Measurements from ENCODE around the gene SEMA4D. TPM values are rescaled to one million over a fixed set of nuclear protein-coding genes. Genes with fewer than 3 reads are reported as not detected.

SEMA4D gene
- total and polyA plus RNA-seq, 2 donors from 2014 or later: 18.9 to 147 TPM

DNA sequence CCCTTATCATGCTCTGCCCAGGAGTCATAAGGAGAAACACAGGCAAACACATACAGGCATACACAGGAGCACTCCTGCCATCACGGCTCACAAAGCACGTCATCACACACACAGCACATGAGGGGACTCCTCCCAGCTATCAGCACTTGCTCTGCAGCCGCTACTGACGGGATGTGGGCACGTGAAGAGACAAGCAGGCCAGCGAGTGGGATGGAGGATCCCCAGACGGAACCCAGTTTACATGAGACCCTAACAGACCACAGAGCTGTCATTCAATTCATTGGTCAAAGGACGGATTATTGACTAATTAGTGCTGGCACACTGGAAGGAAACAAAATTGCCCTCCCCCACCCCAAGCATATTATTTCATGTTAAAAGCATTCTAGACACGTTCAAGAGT is 53.6 kb downstream of the SEMA4D start:
- H3K36me3 ChIP-seq (ENCODE audit: control insufficient read depth in 2 of 3, insufficient read depth in 3 of 3, low read length in 3 of 3): no peaks in the 10 kb centered on the region

DNA sequence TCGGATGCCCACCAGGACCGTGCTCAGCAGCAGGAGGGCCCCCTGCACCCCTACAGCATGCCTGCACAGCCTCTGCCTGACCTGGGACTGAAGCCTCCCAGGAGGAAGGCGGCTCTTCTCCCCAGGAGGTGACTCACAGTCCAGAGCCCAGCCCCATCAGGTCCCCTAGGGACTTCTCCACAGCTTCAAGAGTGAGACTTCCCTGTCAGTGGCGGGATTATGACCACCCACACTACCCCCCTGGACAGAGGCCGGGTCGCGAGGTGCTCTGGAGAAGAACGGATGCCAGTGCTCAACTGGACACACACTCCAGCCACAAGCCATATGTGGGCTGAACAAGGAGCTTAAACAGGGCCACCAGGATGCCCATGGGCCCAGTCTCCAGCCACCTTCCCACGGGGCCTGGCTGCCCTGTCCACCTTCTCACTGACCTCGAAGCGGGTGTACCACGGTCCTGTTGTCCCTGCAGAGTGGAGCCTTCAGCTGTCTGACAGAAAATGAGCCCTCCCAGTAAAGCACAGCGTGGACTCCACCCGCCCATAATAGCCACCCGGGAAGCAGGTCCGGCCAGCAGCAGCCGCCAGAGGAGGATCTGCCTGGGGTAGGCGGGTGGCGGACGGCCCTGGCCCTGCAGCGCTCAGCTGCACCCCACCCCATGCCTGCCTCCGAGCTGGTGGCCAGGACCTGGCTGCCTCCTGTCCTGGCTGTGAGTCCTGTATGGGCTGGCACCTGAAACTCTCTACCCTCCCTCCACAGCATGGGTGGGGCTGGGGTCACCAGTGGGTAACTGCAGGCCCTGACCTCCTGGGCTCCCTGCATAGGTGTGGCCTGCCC is 54.7 kb downstream of the SEMA4D start:
- no peak overlapping the region for H3K27ac ChIP-seq (ENCODE audit: low read depth in 2 of 2, low read length in 2 of 2)

More for the DNA sequence above, 53.6 kb downstream of the SEMA4D start:
- Histone ChIP-seq H3K9ac (ENCODE audit: low read length in 3 of 3) (no peak overlapping the region), H3K27me3 (ENCODE audit: control insufficient read depth, insufficient read depth, low read length) (no peaks in the 10 kb centered on the region), H3K27ac (ENCODE audit: low read depth in 2 of 2, low read length in 2 of 2) (no peak overlapping the region), H3K9me3 (ENCODE audit: control insufficient read depth in 2 of 3, insufficient read depth in 1 of 3, low read length in 3 of 3) (no peaks in the 10 kb centered on the region), H3K4me1 (ENCODE audit: control insufficient read depth in 2 of 3, insufficient read depth in 2 of 3, low read depth in 1 of 3, low read length in 3 of 3) (peaks cover 0 to 34% (median 26%) of the 10 kb centered on the region in 3 donors), H3K4me3 (ENCODE audit: low read length in 3 of 3) (no peak overlapping the region)
- FAIRE-seq: no peak
- TF ChIP-seq, protein P1, sequence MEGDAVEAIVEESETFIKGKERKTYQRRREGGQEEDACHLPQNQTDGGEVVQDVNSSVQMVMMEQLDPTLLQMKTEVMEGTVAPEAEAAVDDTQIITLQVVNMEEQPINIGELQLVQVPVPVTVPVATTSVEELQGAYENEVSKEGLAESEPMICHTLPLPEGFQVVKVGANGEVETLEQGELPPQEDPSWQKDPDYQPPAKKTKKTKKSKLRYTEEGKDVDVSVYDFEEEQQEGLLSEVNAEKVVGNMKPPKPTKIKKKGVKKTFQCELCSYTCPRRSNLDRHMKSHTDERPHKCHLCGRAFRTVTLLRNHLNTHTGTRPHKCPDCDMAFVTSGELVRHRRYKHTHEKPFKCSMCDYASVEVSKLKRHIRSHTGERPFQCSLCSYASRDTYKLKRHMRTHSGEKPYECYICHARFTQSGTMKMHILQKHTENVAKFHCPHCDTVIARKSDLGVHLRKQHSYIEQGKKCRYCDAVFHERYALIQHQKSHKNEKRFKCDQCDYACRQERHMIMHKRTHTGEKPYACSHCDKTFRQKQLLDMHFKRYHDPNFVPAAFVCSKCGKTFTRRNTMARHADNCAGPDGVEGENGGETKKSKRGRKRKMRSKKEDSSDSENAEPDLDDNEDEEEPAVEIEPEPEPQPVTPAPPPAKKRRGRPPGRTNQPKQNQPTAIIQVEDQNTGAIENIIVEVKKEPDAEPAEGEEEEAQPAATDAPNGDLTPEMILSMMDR (IDR thresholded peaks at IDR 0.05; ENCODE audit: borderline replicate concordance, extremely low read depth, insufficient read depth): no peak
- intact Hi-C loops (cut with DNase I): no loop called here
- peak in 1 of 5 donors; percentile 47 for DNase-seq

GRCh38 chr9:89442501-89442978 is 55.4 kb downstream of the SEMA4D start:
- intact Hi-C loops (cut with DNase I): no loop called here
- no peak overlapping the region for H3K27ac ChIP-seq (ENCODE audit: low read depth in 2 of 2, low read length in 2 of 2)
- H3K27me3 ChIP-seq (ENCODE audit: control insufficient read depth, insufficient read depth, low read length): no peaks in the 10 kb centered on the region
- no peak overlapping the region for H3K9ac ChIP-seq (ENCODE audit: low read length in 3 of 3)
- H3K9me3 ChIP-seq (ENCODE audit: control insufficient read depth in 2 of 3, insufficient read depth in 1 of 3, low read length in 3 of 3): no peaks in the 10 kb centered on the region
- no peak overlapping the region for H3K4me3 ChIP-seq (ENCODE audit: low read length in 3 of 3)
- peaks cover 0 to 39% (median 23%) of the 10 kb centered on the region in 3 donors for H3K4me1 ChIP-seq (ENCODE audit: control insufficient read depth in 2 of 3, insufficient read depth in 2 of 3, low read depth in 1 of 3, low read length in 3 of 3)
- TF ChIP-seq, protein P1 (IDR thresholded peaks at IDR 0.05; ENCODE audit: borderline replicate concordance, extremely low read depth, insufficient read depth): no peak
- H3K36me3 ChIP-seq (ENCODE audit: control insufficient read depth in 2 of 3, insufficient read depth in 3 of 3, low read length in 3 of 3): no peaks in the 10 kb centered on the region
- no peak for FAIRE-seq
- DNase-seq: no peak

More for the DNA sequence above, 54.7 kb downstream of the SEMA4D start:
- Histone ChIP-seq H3K4me1 (ENCODE audit: control insufficient read depth in 2 of 3, insufficient read depth in 2 of 3, low read depth in 1 of 3, low read length in 3 of 3) (peaks cover 0 to 34% (median 23%) of the 10 kb centered on the region in 3 donors), H3K27me3 (ENCODE audit: control insufficient read depth, insufficient read depth, low read length) (no peaks in the 10 kb centered on the region), H3K9me3 (ENCODE audit: control insufficient read depth in 2 of 3, insufficient read depth in 1 of 3, low read length in 3 of 3) (no peaks in the 10 kb centered on the region), H3K36me3 (ENCODE audit: control insufficient read depth in 2 of 3, insufficient read depth in 3 of 3, low read length in 3 of 3) (no peaks in the 10 kb centered on the region), H3K4me3 (ENCODE audit: low read length in 3 of 3) (no peak overlapping the region), H3K9ac (ENCODE audit: low read length in 3 of 3) (no peak overlapping the region)
- TF ChIP-seq, protein P1 (IDR thresholded peaks at IDR 0.05; ENCODE audit: borderline replicate concordance, extremely low read depth, insufficient read depth): no peak
- intact Hi-C loops (cut with DNase I): no loop called here
- FAIRE-seq (no peak), DNase-seq (peak in 1 of 5 donors; percentile 73)

Data from kidney (tissue), 14 donors.